Mesothelial cell of epicardium (in vitro differentiated cells): ENCODE results near the gene PREX1. TPM values are rescaled to one million over a fixed set of nuclear protein-coding genes. Genes with fewer than 3 reads are reported as not detected.

Experiments used
- DNase-seq, 2 experiments: peaks; one replicate each; pipeline ENCODE4 v3.0.0; 2021; ENCODE audit warnings: low spot score in 2 of 2; ENCODE audit not compliant: unreplicated experiment in 2 of 2
- H3K27ac Mint-ChIP-seq: 2 replicates; pipeline ENCODE4 v1.8.0; 2021; ENCODE audit warnings: mixed read lengths
- H3K27me3 Mint-ChIP-seq: 2 replicates; pipeline ENCODE4 v1.8.0; 2021; ENCODE audit warnings: low read depth, mixed read lengths
- H3K36me3 Mint-ChIP-seq: 2 replicates; pipeline ENCODE4 v1.8.0; 2021; ENCODE audit warnings: mixed read lengths
- H3K4me1 Mint-ChIP-seq: 2 replicates; pipeline ENCODE4 v1.8.0; 2021; ENCODE audit warnings: mixed read lengths
- H3K4me3 Mint-ChIP-seq: 2 replicates; pipeline ENCODE4 v1.8.0; 2021; ENCODE audit warnings: mild to moderate bottlenecking, moderate library complexity, mixed read lengths
- H3K9me3 Mint-ChIP-seq: 2 replicates; pipeline ENCODE4 v1.8.0; 2021; ENCODE audit warnings: mixed read lengths
- total RNA-seq: library from RNA; stranded (reverse); gene quantifications from 3 replicates; pipeline ENCODE4 v1.2.1, GENCODE V29; 2021
- TF ChIP-seq, protein P1 (sequence below): fragments of 200-600 bp; sonication (generic); IDR thresholded peaks from one replicate; pipeline ENCODE4 v1.5.0; 2021; ENCODE audit warnings: antibody characterized with exemption; ENCODE audit not compliant: unreplicated experiment

Gene PREX1
- total RNA-seq, 1 donor from 2014 or later, result 8.3 TPM

DNA sequence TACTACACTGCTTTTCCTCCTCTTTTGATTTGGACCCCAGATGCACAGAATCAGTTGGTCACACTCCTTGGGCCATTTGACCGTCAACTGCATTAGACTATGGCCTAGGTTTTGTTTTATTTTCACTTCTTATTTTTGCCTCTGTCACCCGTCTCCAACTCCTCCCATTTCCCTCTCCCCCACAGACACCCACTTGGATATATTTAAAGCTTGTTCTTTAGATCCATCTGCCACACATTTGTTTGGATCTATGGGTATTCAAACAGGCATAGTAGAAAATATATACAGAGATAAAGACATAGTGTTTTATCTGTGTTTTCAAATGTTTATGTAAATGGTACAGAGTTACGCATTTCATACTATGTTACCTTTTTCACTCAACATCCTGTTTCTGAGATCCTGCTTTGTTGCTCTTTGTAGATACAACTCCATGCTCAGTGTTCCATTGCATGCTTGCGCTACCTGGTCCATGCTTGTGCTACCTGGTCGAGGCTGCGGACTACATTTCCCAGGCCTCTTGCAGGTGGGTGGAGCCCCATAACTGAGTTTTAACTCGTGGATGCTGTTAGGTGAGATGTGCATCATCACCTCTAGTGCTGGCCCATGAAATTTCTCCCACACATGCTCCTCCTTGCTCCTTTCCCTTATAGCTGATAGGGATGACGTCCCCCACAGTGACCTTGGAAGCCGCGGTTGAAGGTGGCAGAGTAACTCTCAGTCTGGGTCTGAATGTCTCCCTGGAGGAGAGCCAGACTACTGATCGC is 11.5 kb upstream of the PREX1 start:
- Mint-ChIP-seq H3K4me3 (no peak overlapping the region), H3K27ac (no peak overlapping the region), H3K36me3 (no peaks in the 10 kb centered on the region), H3K9me3 (no peaks in the 10 kb centered on the region), H3K27me3 (peaks cover 45% of the 10 kb centered on the region), H3K4me1 (no peaks in the 10 kb centered on the region)
- no peak for DNase-seq
- TF ChIP-seq, protein P1, sequence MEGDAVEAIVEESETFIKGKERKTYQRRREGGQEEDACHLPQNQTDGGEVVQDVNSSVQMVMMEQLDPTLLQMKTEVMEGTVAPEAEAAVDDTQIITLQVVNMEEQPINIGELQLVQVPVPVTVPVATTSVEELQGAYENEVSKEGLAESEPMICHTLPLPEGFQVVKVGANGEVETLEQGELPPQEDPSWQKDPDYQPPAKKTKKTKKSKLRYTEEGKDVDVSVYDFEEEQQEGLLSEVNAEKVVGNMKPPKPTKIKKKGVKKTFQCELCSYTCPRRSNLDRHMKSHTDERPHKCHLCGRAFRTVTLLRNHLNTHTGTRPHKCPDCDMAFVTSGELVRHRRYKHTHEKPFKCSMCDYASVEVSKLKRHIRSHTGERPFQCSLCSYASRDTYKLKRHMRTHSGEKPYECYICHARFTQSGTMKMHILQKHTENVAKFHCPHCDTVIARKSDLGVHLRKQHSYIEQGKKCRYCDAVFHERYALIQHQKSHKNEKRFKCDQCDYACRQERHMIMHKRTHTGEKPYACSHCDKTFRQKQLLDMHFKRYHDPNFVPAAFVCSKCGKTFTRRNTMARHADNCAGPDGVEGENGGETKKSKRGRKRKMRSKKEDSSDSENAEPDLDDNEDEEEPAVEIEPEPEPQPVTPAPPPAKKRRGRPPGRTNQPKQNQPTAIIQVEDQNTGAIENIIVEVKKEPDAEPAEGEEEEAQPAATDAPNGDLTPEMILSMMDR, result no peak

DNA sequence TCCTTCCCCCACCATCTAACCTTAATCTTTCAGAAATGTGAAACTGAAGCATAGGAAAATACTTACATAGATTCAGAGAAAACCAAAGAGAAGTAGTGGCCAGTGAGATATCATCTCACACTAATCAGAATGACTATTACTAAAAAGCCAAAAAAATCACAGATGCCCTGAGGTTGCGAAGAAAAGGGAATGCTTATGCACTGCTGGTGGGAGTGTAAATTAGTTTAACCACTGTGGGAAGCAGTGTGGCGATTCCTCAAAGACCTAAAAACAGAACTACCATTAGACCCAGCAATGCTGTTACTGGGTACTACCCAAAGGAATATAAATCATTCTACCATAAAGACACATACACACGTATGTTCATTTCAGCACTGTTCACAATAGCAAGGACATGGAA is 9.2 kb upstream of the PREX1 start:
- no peaks in the 10 kb centered on the region for H3K36me3 Mint-ChIP-seq
- H3K4me1 Mint-ChIP-seq, result peaks cover under 1% of the 10 kb centered on the region
- no peak for DNase-seq
- H3K9me3 Mint-ChIP-seq, result no peaks in the 10 kb centered on the region
- H3K27ac Mint-ChIP-seq, result no peak overlapping the region
- TF ChIP-seq, protein P1, result no peak
- H3K27me3 Mint-ChIP-seq, result peaks cover 43% of the 10 kb centered on the region
- H3K4me3 Mint-ChIP-seq, result no peak overlapping the region

DNA sequence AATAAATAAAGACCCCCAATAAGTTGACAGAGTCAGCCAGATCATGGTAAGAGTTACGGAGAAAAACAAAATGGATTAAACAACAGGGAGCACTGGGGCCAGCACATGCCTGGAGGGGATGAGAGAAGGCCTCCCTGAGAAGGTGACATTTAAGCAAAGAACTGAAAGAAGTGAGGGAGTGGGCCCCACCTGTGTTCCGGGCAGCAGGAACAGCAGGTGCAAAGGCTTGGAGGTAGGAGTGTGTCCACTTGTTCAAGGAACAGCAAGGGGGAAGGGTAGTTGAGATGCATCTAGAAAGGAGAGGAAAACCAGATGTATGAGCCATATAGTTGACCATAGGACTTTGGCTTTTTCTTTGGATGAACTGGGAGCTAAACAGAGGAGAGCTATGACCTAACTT is 7.6 kb upstream of the PREX1 start:
- Mint-ChIP-seq H3K4me3 (no peak overlapping the region), H3K36me3 (no peaks in the 10 kb centered on the region), H3K27me3 (peaks cover 56% of the 10 kb centered on the region), H3K4me1 (peaks cover 3% of the 10 kb centered on the region), H3K9me3 (no peaks in the 10 kb centered on the region), H3K27ac (no peak overlapping the region)
- TF ChIP-seq, protein P1, result no peak
- no peak for DNase-seq

DNA sequence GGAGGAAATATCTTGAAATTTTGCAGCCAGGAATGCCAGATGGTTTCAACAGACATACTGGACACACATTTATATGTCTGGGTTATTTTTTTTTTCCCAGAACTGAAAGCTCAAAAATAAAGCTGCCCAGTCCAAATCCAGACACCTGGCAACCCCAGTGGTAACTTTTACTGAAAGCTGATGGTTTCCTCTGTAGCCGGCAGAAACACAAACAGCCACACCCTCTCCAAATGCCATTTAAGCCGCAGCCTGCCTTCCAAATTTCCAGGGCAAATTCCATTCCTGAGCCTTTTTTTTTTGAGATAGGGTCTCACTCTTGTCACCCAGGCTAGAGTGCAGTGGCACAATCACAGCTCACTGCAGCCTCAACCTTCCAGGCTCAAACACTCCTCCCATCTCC is 6.5 kb upstream of the PREX1 start:
- Mint-ChIP-seq H3K27ac (no peak overlapping the region), H3K4me3 (no peak overlapping the region), H3K27me3 (peaks cover 65% of the 10 kb centered on the region), H3K9me3 (no peaks in the 10 kb centered on the region), H3K36me3 (no peaks in the 10 kb centered on the region), H3K4me1 (peaks cover 3% of the 10 kb centered on the region)
- TF ChIP-seq, protein P1, result no peak
- no peak for DNase-seq

DNA sequence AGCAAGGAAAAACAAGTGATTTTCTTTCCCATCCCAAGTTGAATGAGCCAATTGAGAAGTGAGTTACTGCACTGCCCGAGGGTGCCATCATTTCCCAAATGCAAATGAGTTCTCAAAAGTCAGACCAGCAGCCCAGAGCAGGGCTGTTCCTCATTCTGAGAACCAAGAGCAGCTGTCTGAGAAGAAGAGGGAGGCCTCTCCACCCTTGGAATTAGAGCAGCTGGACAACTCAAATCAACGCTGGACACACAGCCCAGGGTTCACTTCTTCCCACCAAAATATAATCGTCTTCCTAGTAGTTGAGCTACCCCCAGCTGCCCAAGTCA is 4.6 kb upstream of the PREX1 start:
- Mint-ChIP-seq H3K36me3 (no peaks in the 10 kb centered on the region), H3K4me1 (peaks cover 8% of the 10 kb centered on the region), H3K9me3 (no peaks in the 10 kb centered on the region), H3K27me3 (peaks cover 65% of the 10 kb centered on the region), H3K27ac (no peak overlapping the region), H3K4me3 (no peak overlapping the region)
- TF ChIP-seq, protein P1, result no peak
- no peak for DNase-seq
